Activated CD4-positive, alpha-beta T cell treated with anti-CD3 and anti-CD28 coated beads, Interleukin-2, amount 50 U/mL, for 1 hour (primary cell): Measurements from ENCODE around the gene LIN28B.

Source experiments
- DNase-seq: peaks from one replicate; pipeline ENCODE4 v3.0.0-alpha.2; 2020

The LIN28B gene

DNA sequence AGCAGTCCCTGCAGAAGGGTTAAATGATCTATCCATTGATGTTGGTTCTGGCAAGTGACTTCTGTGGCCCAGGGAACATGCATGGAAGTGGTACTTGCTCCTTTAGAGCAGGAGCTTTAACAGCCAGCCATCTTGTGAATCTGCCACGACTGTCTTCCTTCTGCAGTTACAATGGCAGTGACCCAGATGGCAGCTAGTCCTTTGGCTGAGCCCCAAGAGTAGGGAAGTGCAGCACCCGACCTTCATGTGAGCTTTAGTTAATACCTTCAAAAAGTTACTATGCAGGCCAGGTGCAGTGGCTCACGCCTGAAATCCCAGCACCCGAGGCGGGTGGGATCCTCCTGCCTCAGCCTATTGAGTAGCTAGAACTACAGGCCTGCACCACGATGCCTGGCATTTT lies 156.5 kb downstream of the LIN28B start:
- no peak for DNase-seq

DNA sequence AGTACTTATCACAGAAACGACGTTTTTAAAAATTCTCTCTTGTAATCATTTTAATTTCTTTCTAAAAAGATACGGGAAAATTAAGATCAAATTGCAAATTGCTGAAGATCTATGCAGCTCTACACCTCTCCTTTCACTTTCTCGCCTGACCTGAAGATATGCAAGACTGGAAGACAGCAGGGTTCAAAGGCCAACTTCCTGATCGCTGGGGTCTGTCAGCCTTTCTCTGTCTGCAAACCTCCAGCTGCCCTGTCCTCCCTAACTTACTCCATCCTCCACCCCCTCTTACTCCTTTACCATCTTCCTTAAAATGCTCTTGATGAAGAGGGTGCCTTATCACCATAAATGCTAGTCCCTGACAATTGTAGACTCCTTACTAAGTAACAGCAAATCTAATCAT lies 159.2 kb downstream of the LIN28B start:
- DNase-seq: no peak

- no peak for DNase-seq
Measured at GRCh38 chr6:105120570-105120969, 163.7 kb downstream of the LIN28B start.

DNA sequence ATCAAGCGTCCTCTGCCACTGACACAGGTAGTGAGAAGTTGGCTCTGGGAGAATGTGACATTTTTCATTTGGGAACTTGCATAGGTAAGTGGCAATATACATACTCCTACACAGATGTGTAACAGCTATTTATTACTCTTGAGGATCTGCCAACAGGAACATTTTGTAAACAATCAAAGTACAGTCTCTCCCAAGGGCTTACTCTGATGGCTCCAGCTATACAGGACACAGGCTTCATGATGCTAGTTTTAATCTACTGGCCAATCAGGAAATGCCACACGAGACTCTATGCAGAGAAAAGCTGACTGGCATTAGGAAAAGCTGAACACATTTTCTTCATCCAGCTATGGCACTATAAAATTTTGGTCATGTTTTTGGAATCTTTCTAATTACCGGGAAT lies 165.1 kb downstream of the LIN28B start:
- no peak for DNase-seq

- no peak for DNase-seq
Measured at GRCh38 chr6:105122717-105123116, 165.8 kb downstream of the LIN28B start.
